GM12878 (cell line): ENCODE results near the gene USP10. TPM values are rescaled to one million over a fixed set of nuclear protein-coding genes. Genes with fewer than 3 reads are reported as not detected.
"Not testable (repeated sequence)": the region's sequence is repeated elsewhere in the genome, so short reads cannot be mapped to it uniquely, and the experiment has no call there.

Experiments
- ATAC-seq: fragments of 200-7000 bp; cut with Tn5 transposase; 3 replicates; pipeline ENCODE4 v1.9.1; 2020; ENCODE audit warnings: mild to moderate bottlenecking, moderate library complexity
- BruUV-seq: library from RNA; stranded (reverse); fragments of 400-500 nt; replicated peaks from 2 replicates; lab custom pipeline; 2021; lab: Mats Ljungman, UMichigan
- CTCF ChIA-PET: fragments of 300-600 bp; sonication (Branson Sonifier 250); formaldehyde crosslinking; extraction: SDS; loops from one replicate; lab custom pipeline; 2021; ENCODE audit warnings: inconsistent platforms; lab: Yijun Ruan, JAX
- POLR2A ChIA-PET: fragments of 350-600 bp; formaldehyde crosslinking; extraction: SDS; loops from one replicate; lab custom pipeline; 2021; ENCODE audit warnings: inconsistent platforms; lab: Charles Lee
- RAD21 ChIA-PET: fragments of 300-600 bp; sonication (Branson Sonifier 250); formaldehyde crosslinking; loops from one replicate; lab custom pipeline; 2023; ENCODE audit warnings: antibody characterized with exemption; ENCODE audit not compliant: unreplicated experiment; lab: Charles Lee
- SMC1A ChIA-PET: fragments of 300-600 bp; sonication (Branson Sonifier 250); formaldehyde crosslinking; loops from one replicate; lab custom pipeline; 2023; ENCODE audit not compliant: unreplicated experiment, uncharacterized antibody; lab: Charles Lee
- DNase-seq: peaks from one replicate; pipeline ENCODE4 v3.0.0-alpha.2; 2011; ENCODE audit warnings: low read depth, low spot score
- FAIRE-seq: peaks from 3 replicates; lab custom pipeline; 2011; peaks lifted over from hg19 to GRCh38; lab: Jason Lieb, UNC
- H2AFZ ChIP-seq: 2 replicates; pipeline ENCODE4 v1.6.0; 2011; ENCODE audit warnings: low read depth, low read length, control low read depth; ENCODE audit not compliant: control insufficient read depth
- H3K27ac ChIP-seq: 2 replicates; pipeline ENCODE4 v1.5.1; 2011; ENCODE audit warnings: control low read depth; ENCODE audit not compliant: control insufficient read depth, insufficient read depth
- H3K27me3 ChIP-seq, 2 experiments: replicated peaks in 1 of 2; 2 replicates each; pipeline versions ENCODE4 v1.6.0 to v1.6.1; 2011; ENCODE audit warnings: low read length in 1 of 2; ENCODE audit not compliant: control insufficient read depth in 2 of 2, insufficient read depth in 2 of 2
- H3K36me3 ChIP-seq, 2 experiments: 2 replicates each; pipeline ENCODE4 v1.5.1; 2011; ENCODE audit warnings: low read length in 1 of 2; ENCODE audit not compliant: control insufficient read depth in 2 of 2, insufficient read depth in 2 of 2
- H3K4me1 ChIP-seq: 2 replicates; pipeline ENCODE4 v1.6.1; 2011; ENCODE audit warnings: mild to moderate bottlenecking, low read length, moderate library complexity, mixed read lengths; ENCODE audit not compliant: control insufficient read depth, insufficient read depth
- H3K4me2 ChIP-seq: 2 replicates; pipeline ENCODE4 v1.6.0; 2011; ENCODE audit warnings: control low read depth; ENCODE audit not compliant: control insufficient read depth, insufficient read depth
- H3K4me3 ChIP-seq: fragments of 200-600 bp; sonication (generic); 2 replicates; pipeline ENCODE4 v1.5.1; 2016
- H3K79me2 ChIP-seq: 2 replicates; pipeline ENCODE4 v1.6.0; 2011; ENCODE audit warnings: low read length; ENCODE audit not compliant: control insufficient read depth, insufficient read depth
- H3K9ac ChIP-seq: 2 replicates; pipeline ENCODE4 v1.8.0; 2011; ENCODE audit warnings: low read length, control low read depth, mixed read lengths; ENCODE audit not compliant: control insufficient read depth, insufficient read depth
- H3K9me3 ChIP-seq: replicated peaks from 3 replicates; pipeline ENCODE4 v1.5.1; 2011; ENCODE audit warnings: mild to moderate bottlenecking, low read length; ENCODE audit not compliant: control insufficient read depth, insufficient read depth
- H4K20me1 ChIP-seq: 2 replicates; pipeline ENCODE4 v1.6.0; 2011; ENCODE audit not compliant: control insufficient read depth, insufficient read depth
- CBX5 ChIP-seq: sonication (generic); IDR thresholded peaks from 2 replicates; pipeline ENCODE4 v1.6.1; 2016; ENCODE audit warnings: low read depth, moderate library complexity, mild to moderate bottlenecking, inconsistent platforms
- EGR1 ChIP-seq, 2 experiments: IDR thresholded peaks; 1 replicate in 1 of 2; 2 replicates in 1 of 2; pipeline ENCODE4 v1.6.1; 2011 to 2012; ENCODE audit warnings: low read depth in 2 of 2, low read length in 2 of 2, borderline replicate concordance in 1 of 2, mild to moderate bottlenecking in 1 of 2, moderate library complexity in 1 of 2
- FOXM1 ChIP-seq: IDR thresholded peaks from 2 replicates; pipeline ENCODE4 v1.6.1; 2012; ENCODE audit warnings: low read depth, mild to moderate bottlenecking, inconsistent platforms, low read length, moderate library complexity
- IKZF1 ChIP-seq: fragments of 450-650 bp; conservative IDR thresholded peaks from 2 replicates; pipeline ENCODE4 v1.6.1; 2017; ENCODE audit warnings: antibody characterized with exemption, mild to moderate bottlenecking
- NRF1 ChIP-seq: conservative IDR thresholded peaks from 2 replicates; pipeline ENCODE4 v1.6.1; 2011; ENCODE audit warnings: mild to moderate bottlenecking, low read depth, low read length, improper control_type of control experiment
- SMC3 ChIP-seq: IDR thresholded peaks from 2 replicates; pipeline ENCODE4 v1.6.1; 2011; ENCODE audit warnings: low read length, improper control_type of control experiment, borderline replicate concordance
- SPI1 ChIP-seq: IDR thresholded peaks from 2 replicates; pipeline ENCODE4 v1.6.1; 2011; ENCODE audit warnings: low read depth, mild to moderate bottlenecking, low read length, moderate library complexity, borderline replicate concordance; ENCODE audit not compliant: insufficient read depth
- STAT3 ChIP-seq: IDR thresholded peaks from 2 replicates; pipeline ENCODE4 v1.6.1; 2011; ENCODE audit warnings: low read depth, low read length, improper control_type of control experiment
- TBL1XR1 ChIP-seq: IDR thresholded peaks from 2 replicates; pipeline ENCODE4 v1.6.1; 2012; ENCODE audit warnings: low read depth, low read length, improper control_type of control experiment
- ZNF24 ChIP-seq: fragments of 450-650 bp; IDR thresholded peaks from 2 replicates; pipeline ENCODE4 v1.6.1; 2017; ENCODE audit warnings: antibody characterized with exemption, mild to moderate bottlenecking
- WGBS: methylation state at CpG from one replicate; pipeline ENCODE4 v1.1.6; 2016; ENCODE audit warnings: low lambda C conversion rate; ENCODE audit not compliant: insufficient replicate concordance, insufficient coverage; ENCODE audit errors: missing lambda C conversion rate; 5-methylcytosine and 5-hydroxymethylcytosine counted together
- in situ Hi-C: fragments of 300-500 bp; cut with MboI; formaldehyde crosslinking; loops from 9 replicates; pipeline ENCODE4 v1.14.3; 2018; ENCODE audit warnings: mixed read lengths
- intact Hi-C: fragments of 100-400 bp; cut with micrococcal nuclease; formaldehyde crosslinking; loops from one replicate; pipeline ENCODE4 v1.14.2; 2022; ENCODE audit not compliant: unreplicated experiment
- polyA plus RNA-seq, 11 experiments: library from polyadenylated mRNA; depleted of rRNA in 4 of 11; unstranded in 6 of 11; stranded (reverse) in 5 of 11; fragments of >200 nt; fragmentation: Nextera tagmentation in 4 of 11; fragmentation: Illumina TruSeq in 1 of 11; extraction: Ambion mirVana in 4 of 11; extraction: Trizol in 1 of 11; gene quantifications; 1 replicate in 1 of 11; 2 replicates in 10 of 11; pipeline versions ENCODE4 v1.2.1 to v1.2.3, GENCODE V29; 2011 to 2016; ENCODE audit warnings: inconsistent platforms in 2 of 11, missing spikeins in 2 of 11, low read depth in 1 of 11
- total RNA-seq, 4 experiments: library from RNA; depleted of rRNA in 3 of 4; stranded (reverse); fragments of >200 nt in 3 of 4; fragmentation: Illumina TruSeq in 1 of 4; extraction: Trizol in 1 of 4; gene quantifications; 2 replicates each; pipeline versions ENCODE4 v1.2.1 to v1.2.3, GENCODE V29; 2013 to 2021
- TF ChIP-seq, protein P1 (sequence below): fragments of 450-650 bp; IDR thresholded peaks from 2 replicates; pipeline ENCODE4 v1.6.1; 2017; ENCODE audit warnings: mild to moderate bottlenecking, moderate library complexity

USP10 gene
- total and polyA plus RNA-seq, 10 of the 15 experiments (the other 5 are each of a cell fraction or from before 2014, with no cell fraction given), result 46.1 to 160 (median 105) TPM

DNA sequence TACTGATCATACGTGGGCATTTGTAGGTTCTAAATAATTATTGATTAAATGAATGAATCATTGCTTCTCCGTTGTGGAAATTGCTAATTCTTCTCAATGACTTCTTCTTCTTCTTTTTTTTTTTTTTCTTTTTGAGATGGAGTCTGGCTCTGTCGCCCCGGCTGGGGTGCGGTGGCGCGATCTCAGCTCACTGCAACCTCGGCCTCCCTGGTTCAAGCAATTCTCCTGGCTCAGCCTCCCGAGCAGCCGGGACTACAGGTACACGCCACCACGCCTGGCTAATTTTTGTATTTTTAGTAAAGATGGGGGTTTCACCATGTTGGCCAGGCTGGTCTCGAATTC is 32.5 kb downstream of the USP10 start:
- 98% methylated on average over 13 of the region's 13 CpGs for WGBS
- 0 out of 2 replicates have a peak, but pooled peaks have one; percentile 8 for TF ChIP-seq ZNF24
- TF ChIP-seq, all 136 proteins: peak for 1; not testable (repeated sequence) for 135
- H2AFZ ChIP-seq, ATAC-seq, in situ Hi-C loops, FAIRE-seq, RAD21 ChIA-PET, DNase-seq, H3K27me3 ChIP-seq, intact Hi-C loops, H3K9ac ChIP-seq, H3K9me3 ChIP-seq, H3K4me3 ChIP-seq, BruUV-seq, H4K20me1 ChIP-seq: not testable (repeated sequence)
- POLR2A ChIA-PET, result interaction anchor here (0.7 kb wide), 1 partner anchor 124 kb away, joined by 4 read pairs; no protein-coding TSS in a partner anchor
- CTCF ChIA-PET, result interaction anchor here (0.6 to 5.3 kb wide), 4 partner anchors 111 to 239 kb away, joined by 3 to 33 read pairs (median 10); no protein-coding TSS in a partner anchor
- Histone ChIP-seq H3K79me2 (peaks cover 86% of the 10 kb centered on the region), H3K4me1 (peaks cover 23% of the 10 kb centered on the region), H3K4me2 (peak overlapping the region; percentile 44), H3K36me3 (peaks cover 3 to 16% of the 10 kb centered on the region in 2 experiments), H3K27ac (peak overlapping the region; percentile 53; the same call in 1 of the 2 replicates)
- SMC1A ChIA-PET, result interaction anchor here (0.9 to 12.2 kb wide), 8 partner anchors 7 to 239 kb away, joined by 3 to 129 read pairs (median 4); no protein-coding TSS in a partner anchor

DNA sequence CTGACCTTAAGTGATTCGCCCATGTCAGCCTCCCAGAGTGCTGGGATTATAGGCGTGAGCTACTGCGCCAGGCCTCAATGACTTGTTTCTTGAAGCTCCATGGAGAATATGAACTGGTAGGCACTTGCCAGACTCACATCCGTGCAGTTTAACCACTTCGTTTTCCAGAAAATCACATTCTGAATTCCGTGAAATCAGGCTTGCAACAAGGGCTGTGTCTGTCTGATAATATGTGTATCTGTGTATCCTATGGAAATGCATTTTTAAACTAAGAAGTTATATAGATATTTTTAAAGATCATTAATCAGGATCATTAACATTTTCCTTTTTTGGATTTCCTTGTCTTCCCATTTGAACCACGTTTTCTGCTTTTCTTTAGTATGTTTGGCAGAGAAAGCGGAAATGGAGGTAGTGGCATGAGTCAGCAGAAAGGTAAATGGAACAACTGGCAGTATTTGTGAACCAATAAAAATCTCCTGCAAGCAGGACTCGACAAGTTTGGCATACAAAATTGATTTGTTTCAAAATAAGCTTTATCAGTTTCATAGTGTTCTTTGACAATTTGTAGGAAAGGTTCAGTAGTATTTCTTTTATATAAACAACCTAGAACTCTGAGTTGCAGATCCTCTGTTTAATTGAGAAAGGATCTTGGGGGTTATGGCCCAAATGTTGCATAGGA is 33.0 kb downstream of the USP10 start:
- no peak for FAIRE-seq
- peaks cover 86% of the 10 kb centered on the region for H3K79me2 ChIP-seq
- TF ChIP-seq FOXM1 (no peak), STAT3 (no peak), SPI1 (peak; percentile 64; the same call in 1 of the 2 replicates), SMC3 (no peak), TBL1XR1 (no peak), IKZF1 (0 out of 2 replicates have a peak, but pooled peaks have one; percentile 14), NRF1 (no peak), EGR1 (IDR thresholded peaks at IDR 0.05; ENCODE audit: borderline replicate concordance in 1 of 2, low read depth in 2 of 2, low read length in 2 of 2) (no peak), CBX5 (no peak)
- TF ChIP-seq, protein P1, sequence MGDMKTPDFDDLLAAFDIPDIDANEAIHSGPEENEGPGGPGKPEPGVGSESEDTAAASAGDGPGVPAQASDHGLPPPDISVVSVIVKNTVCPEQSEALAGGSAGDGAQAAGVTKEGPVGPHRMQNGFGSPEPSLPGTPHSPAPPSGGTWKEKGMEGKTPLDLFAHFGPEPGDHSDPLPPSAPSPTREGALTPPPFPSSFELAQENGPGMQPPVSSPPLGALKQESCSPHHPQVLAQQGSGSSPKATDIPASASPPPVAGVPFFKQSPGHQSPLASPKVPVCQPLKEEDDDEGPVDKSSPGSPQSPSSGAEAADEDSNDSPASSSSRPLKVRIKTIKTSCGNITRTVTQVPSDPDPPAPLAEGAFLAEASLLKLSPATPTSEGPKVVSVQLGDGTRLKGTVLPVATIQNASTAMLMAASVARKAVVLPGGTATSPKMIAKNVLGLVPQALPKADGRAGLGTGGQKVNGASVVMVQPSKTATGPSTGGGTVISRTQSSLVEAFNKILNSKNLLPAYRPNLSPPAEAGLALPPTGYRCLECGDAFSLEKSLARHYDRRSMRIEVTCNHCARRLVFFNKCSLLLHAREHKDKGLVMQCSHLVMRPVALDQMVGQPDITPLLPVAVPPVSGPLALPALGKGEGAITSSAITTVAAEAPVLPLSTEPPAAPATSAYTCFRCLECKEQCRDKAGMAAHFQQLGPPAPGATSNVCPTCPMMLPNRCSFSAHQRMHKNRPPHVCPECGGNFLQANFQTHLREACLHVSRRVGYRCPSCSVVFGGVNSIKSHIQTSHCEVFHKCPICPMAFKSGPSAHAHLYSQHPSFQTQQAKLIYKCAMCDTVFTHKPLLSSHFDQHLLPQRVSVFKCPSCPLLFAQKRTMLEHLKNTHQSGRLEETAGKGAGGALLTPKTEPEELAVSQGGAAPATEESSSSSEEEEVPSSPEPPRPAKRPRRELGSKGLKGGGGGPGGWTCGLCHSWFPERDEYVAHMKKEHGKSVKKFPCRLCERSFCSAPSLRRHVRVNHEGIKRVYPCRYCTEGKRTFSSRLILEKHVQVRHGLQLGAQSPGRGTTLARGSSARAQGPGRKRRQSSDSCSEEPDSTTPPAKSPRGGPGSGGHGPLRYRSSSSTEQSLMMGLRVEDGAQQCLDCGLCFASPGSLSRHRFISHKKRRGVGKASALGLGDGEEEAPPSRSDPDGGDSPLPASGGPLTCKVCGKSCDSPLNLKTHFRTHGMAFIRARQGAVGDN, result no peak

More for the DNA sequence above, 33.0 kb downstream of the USP10 start:
- DNase-seq (no peak), ATAC-seq (no peak)
- ChIA-PET SMC1A (interaction anchor here (1.1 to 12.2 kb wide), 6 partner anchors 19 to 239 kb away, joined by 3 to 129 read pairs (median 4); no protein-coding TSS in a partner anchor), CTCF (interaction anchor here (0.6 to 5.3 kb wide), 3 partner anchors 111 to 238 kb away, joined by 3 to 33 read pairs (median 16); no protein-coding TSS in a partner anchor), RAD21 (no interaction called here), POLR2A (interaction anchor here (0.7 kb wide), 1 partner anchor 125 kb away, joined by 4 read pairs; no protein-coding TSS in a partner anchor)
- H4K20me1 ChIP-seq, result no peaks in the 10 kb centered on the region
- H3K4me3 ChIP-seq, result no peak overlapping the region
- intact Hi-C loops, result no loop called here
- H2AFZ ChIP-seq, result no peak overlapping the region
- peaks cover 25% of the 10 kb centered on the region for H3K4me1 ChIP-seq
- no peaks in the 10 kb centered on the region; the same call in 2 of the 3 replicates for H3K9me3 ChIP-seq
- WGBS, result 86% methylated on average over 9 of the region's 9 CpGs
- H3K9ac ChIP-seq, result no peak overlapping the region
- peak overlapping the region; percentile 53; the same call in 1 of the 2 replicates for H3K27ac ChIP-seq
- H3K27me3 ChIP-seq, result no peaks in the 10 kb centered on the region
- peak overlapping the region; percentile 44 for H3K4me2 ChIP-seq
- no TSS peak for BruUV-seq
- in situ Hi-C loops, result no loop called here
- peaks cover 8 to 21% of the 10 kb centered on the region in 2 experiments for H3K36me3 ChIP-seq
